NB4 (cell line): ENCODE measurements around the gene TSC22D1.

Experiments
- POLR2A ChIP-seq: IDR thresholded peaks from 2 replicates; pipeline ENCODE4 v1.6.1; 2011; ENCODE audit warnings: mild to moderate bottlenecking; ENCODE audit not compliant: insufficient read length; ENCODE audit errors: extremely low read depth
- TF ChIP-seq, protein P1 (sequence below): IDR thresholded peaks from one replicate; pipeline ENCODE4 v1.5.1; 2012; ENCODE audit warnings: low read depth, low read length
- TF ChIP-seq, protein P2 (sequence below): IDR thresholded peaks from 2 replicates; pipeline ENCODE4 v1.6.1; 2011; ENCODE audit warnings: low read depth, low read length

DNA sequence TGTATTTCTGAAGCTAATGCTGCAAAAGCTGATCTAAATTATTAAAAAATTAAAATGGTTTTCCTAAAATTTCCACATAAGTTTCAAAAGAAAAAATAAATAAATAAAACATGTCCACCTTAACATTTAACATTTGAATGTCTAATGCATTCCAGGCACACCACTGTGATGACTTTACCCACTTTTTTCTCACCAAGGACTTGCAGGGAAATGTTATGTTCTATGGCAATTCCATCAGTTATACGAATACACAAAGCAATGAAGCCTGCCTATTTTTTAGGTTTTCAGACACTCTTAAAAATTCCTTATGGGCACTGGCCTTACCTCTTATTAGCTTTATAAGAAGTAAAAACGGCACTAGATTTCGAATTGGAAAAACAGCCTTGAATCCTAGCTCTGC lies 10.2 kb downstream of the TSC22D1 start:
- TF ChIP-seq, protein P1, sequence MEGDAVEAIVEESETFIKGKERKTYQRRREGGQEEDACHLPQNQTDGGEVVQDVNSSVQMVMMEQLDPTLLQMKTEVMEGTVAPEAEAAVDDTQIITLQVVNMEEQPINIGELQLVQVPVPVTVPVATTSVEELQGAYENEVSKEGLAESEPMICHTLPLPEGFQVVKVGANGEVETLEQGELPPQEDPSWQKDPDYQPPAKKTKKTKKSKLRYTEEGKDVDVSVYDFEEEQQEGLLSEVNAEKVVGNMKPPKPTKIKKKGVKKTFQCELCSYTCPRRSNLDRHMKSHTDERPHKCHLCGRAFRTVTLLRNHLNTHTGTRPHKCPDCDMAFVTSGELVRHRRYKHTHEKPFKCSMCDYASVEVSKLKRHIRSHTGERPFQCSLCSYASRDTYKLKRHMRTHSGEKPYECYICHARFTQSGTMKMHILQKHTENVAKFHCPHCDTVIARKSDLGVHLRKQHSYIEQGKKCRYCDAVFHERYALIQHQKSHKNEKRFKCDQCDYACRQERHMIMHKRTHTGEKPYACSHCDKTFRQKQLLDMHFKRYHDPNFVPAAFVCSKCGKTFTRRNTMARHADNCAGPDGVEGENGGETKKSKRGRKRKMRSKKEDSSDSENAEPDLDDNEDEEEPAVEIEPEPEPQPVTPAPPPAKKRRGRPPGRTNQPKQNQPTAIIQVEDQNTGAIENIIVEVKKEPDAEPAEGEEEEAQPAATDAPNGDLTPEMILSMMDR: no peak
- TF ChIP-seq POLR2A: no peak
- TF ChIP-seq, protein P2, sequence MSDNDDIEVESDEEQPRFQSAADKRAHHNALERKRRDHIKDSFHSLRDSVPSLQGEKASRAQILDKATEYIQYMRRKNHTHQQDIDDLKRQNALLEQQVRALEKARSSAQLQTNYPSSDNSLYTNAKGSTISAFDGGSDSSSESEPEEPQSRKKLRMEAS: no peak
